Cardiac muscle cell (in vitro differentiated cells and primary cell): ENCODE measurements around the gene FLG. TPM values are rescaled to one million over a fixed set of nuclear protein-coding genes. Genes with fewer than 3 reads are reported as not detected.

Experiments
- DNase-seq, 2 donors: peaks; one replicate each; pipeline versions ENCODE4 v3.0.0 to v3.0.0-alpha.2; 2010 to 2017; ENCODE audit warnings: low read depth in 1 of 2, low spot score in 1 of 2
- H3K27ac ChIP-seq: fragments of 200-600 bp; sonication (generic); 2 replicates; pipeline ENCODE4 v1.5.1; 2016
- H3K27me3 ChIP-seq: fragments of 200-600 bp; sonication (generic); 2 replicates; pipeline ENCODE4 v1.6.0; 2016; ENCODE audit warnings: control low read depth
- H3K36me3 ChIP-seq: fragments of 200-600 bp; sonication (generic); 2 replicates; pipeline ENCODE4 v1.5.1; 2016; ENCODE audit warnings: control low read depth
- H3K4me1 ChIP-seq: fragments of 200-600 bp; sonication (generic); 2 replicates; pipeline ENCODE4 v1.8.1; 2017; ENCODE audit warnings: low read depth, mild to moderate bottlenecking, mixed run types
- H3K4me3 ChIP-seq: fragments of 200-600 bp; sonication (generic); 2 replicates; pipeline ENCODE4 v1.5.1; 2016; ENCODE audit warnings: mild to moderate bottlenecking
- H3K9me3 ChIP-seq: fragments of 200-600 bp; sonication (generic); 2 replicates; pipeline ENCODE4 v1.5.1; 2017; ENCODE audit warnings: low read depth, mild to moderate bottlenecking, control low read depth
- CTCF ChIP-seq: IDR thresholded peaks from 2 replicates; pipeline ENCODE4 v1.5.1; 2012; ENCODE audit warnings: low read depth, mild to moderate bottlenecking, low read length
- polyA plus RNA-seq: library from polyadenylated mRNA; unstranded; fragments of >200 nt; fragmentation: Nextera tagmentation; extraction: Ambion mirVana; gene quantifications from 2 replicates; pipeline ENCODE4 v1.2.1, GENCODE V29; 2016
- total RNA-seq: library from RNA; depleted of rRNA; stranded (reverse); fragments of >200 nt; gene quantifications from 2 replicates; pipeline ENCODE4 v1.2.3, GENCODE V29; 2016

FLG gene
- total RNA-seq = not detected in 2 replicates
- polyA plus RNA-seq = not detected in 2 replicates

DNA sequence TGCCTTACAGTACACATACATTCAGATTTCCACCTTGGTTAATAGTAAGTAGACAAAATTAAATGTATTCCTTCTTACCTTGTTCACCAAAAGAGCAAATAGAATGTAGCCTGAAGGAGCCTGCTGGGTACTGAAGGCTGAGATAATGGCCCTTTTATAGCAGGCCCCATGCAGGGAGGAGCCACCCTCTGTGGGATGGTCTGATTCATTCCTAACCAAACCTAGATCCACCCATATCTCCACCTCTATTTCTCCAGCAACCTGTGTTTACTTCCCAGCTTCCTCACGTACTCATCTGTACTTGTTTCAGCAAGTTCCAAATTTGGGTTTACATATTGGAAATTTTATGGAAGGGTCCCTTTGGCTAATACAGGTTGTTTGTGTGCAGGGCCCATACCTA is at the start of gene FLG:
TSS of gene FLG (minus strand) at position 129 of the 400 bp plus-strand sequence. CDS start 9,783 bp downstream, outside the sequence.
- no peak for DNase-seq
- TF ChIP-seq CTCF = no peak
- Histone ChIP-seq H3K36me3 (no peaks in the 10 kb centered on the region), H3K4me1 (no peaks in the 10 kb centered on the region), H3K27me3 (no peaks in the 10 kb centered on the region), H3K27ac (no peak within 1 kb of the TSS), H3K4me3 (no peak within 1 kb of the TSS), H3K9me3 (peaks cover 2% of the 10 kb centered on the region)

DNA sequence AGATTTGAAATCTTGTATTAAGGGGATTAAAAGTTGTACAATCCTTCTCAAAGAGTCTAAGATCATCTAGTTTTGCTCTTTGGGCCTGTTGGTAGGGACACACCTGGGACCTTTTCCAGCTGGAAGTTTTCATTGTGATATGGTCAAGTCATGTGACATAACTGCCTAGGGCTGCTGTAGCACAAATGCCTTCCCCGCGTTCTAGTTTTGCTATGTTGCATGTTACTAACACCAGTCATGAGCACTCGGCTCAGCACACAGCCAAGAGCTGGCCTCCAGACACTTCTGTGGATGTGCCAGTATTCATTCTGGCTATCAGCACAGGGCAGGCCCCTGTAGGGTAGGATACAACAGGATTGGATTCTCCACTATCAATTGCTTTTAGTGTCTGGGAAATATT is 49.4 kb upstream of the FLG start:
- H3K36me3 ChIP-seq = no peaks in the 10 kb centered on the region

GRCh38 chr1:152372672-152373071 is 47.6 kb upstream of the FLG start:
- Histone ChIP-seq H3K4me1 (no peaks in the 10 kb centered on the region), H3K36me3 (no peaks in the 10 kb centered on the region), H3K27ac (no peak overlapping the region), H3K27me3 (no peaks in the 10 kb centered on the region), H3K9me3 (no peaks in the 10 kb centered on the region), H3K4me3 (no peak overlapping the region)
- TF ChIP-seq CTCF = no peak
- no peak for DNase-seq

More for the DNA sequence above, 49.4 kb upstream of the FLG start:
- no peak overlapping the region for H3K27ac ChIP-seq
- no peaks in the 10 kb centered on the region for H3K27me3 ChIP-seq
- DNase-seq = no peak
- no peaks in the 10 kb centered on the region for H3K9me3 ChIP-seq
- TF ChIP-seq CTCF = no peak
- H3K4me1 ChIP-seq = no peaks in the 10 kb centered on the region
- H3K4me3 ChIP-seq = no peak overlapping the region

- no peak for DNase-seq
- TF ChIP-seq CTCF = no peak
- Histone ChIP-seq H3K27ac (no peak overlapping the region), H3K9me3 (no peaks in the 10 kb centered on the region), H3K27me3 (no peaks in the 10 kb centered on the region), H3K4me1 (no peaks in the 10 kb centered on the region), H3K4me3 (no peak overlapping the region), H3K36me3 (no peaks in the 10 kb centered on the region)
Measured at GRCh38 chr1:152367436-152367835, 42.4 kb upstream of the FLG start.

DNA sequence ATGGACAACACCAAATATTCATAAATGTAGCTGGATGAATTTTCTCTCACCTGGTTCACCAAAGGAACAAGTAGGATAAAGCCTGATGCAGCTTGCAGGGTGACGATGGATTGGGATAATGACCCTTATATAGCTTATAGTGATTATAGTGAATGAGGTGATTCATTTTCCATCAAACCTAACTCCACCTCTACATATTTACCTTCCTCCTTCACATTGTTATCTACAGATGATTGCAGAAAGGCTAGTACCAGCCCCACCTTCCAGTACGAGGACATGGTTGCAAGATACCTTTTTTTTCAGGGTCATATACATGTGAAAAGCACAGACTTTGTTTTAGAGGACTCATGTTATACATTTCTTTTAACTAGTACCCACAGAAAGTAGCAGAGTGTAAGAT is 34.9 kb upstream of the FLG start, which contains the start of gene FLG2:
TSS of gene FLG2 (minus strand) at position 101 of the 400 bp plus-strand sequence. CDS start 1,122 bp downstream, outside the sequence.
- H3K9me3 ChIP-seq = no peaks in the 10 kb centered on the region
- no peaks in the 10 kb centered on the region for H3K27me3 ChIP-seq
- H3K4me3 ChIP-seq = no peak within 1 kb of the TSS
- TF ChIP-seq CTCF = no peak
- H3K36me3 ChIP-seq = no peaks in the 10 kb centered on the region
- H3K27ac ChIP-seq = no peak within 1 kb of the TSS
- no peak for DNase-seq
- no peaks in the 10 kb centered on the region for H3K4me1 ChIP-seq

DNA sequence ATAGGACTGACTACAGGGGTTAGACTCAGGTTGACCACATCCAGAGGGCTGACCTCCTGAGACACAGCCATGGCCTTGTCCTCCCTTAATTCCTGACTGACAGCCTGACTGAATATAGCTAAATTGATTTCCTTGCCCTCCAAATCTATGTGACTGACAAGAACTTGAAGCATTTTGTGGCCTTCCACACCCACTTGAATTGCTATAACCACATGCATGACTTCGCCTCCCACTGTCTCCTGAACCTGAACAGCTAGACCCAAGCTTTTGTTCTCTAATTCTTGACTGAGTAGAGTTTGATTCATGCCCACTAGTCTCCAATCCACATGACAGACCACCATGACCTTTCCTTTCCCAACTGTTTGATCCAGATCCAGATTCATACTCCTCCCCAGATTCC is 31.7 kb upstream of the FLG start:
- H3K4me3 ChIP-seq = no peak overlapping the region
- H3K27ac ChIP-seq = no peak overlapping the region
- no peak for TF ChIP-seq CTCF
- H3K36me3 ChIP-seq = no peaks in the 10 kb centered on the region
- no peaks in the 10 kb centered on the region for H3K4me1 ChIP-seq
- no peaks in the 10 kb centered on the region for H3K27me3 ChIP-seq
- H3K9me3 ChIP-seq = no peaks in the 10 kb centered on the region
- DNase-seq = no peak
